Stimulated activated CD4-positive, alpha-beta T cell treated with anti-CD3 and anti-CD28 coated beads, TNF-alpha, amount 100 ng/mL, for 24 hours (primary cell): ENCODE results near the gene CDIPT.

Experiments used
- DNase-seq, 3 experiments: peaks; one replicate each; pipeline ENCODE4 v3.0.0-alpha.2; 2020; ENCODE audit warnings: low read depth in 3 of 3

Gene CDIPT

DNA sequence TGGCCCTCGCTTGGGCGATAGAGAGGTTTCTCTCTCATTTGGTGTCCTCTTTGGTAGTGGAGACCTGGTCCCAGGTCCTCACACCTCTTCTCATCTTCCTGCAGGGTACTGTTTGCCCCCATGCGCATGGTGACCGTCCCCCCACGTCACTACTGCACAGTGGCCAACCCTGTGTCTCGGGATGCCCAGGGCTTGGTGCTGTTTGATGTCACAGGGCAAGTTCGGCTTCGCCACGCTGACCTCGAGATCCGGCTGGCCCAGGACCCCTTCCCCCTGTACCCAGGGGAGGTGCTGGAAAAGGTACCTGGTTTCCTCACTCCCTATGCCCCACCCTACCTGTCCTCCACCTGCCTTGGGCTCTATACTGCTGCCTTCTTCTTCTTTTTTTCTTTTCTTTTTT is 32.3 kb downstream of the CDIPT start:
- DNase-seq: no peak

DNA sequence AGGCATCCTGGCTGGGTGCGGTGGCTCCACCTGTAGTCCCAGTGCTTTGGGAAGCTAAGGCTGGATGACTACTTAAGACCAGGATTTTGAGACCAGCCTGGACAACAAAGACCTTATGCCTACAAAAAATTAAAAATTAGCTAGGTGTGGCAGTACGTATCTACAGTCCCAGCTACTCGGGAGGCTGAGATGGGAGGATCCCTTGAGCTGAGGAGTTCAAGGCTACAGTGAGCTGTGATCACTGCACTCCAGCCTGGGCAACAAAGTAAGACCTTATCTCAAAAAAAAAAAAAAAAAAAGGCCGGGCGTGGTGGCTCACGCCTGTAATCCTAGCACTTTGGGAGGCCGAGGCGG is 36.7 kb downstream of the CDIPT start:
- DNase-seq: no peak

DNA sequence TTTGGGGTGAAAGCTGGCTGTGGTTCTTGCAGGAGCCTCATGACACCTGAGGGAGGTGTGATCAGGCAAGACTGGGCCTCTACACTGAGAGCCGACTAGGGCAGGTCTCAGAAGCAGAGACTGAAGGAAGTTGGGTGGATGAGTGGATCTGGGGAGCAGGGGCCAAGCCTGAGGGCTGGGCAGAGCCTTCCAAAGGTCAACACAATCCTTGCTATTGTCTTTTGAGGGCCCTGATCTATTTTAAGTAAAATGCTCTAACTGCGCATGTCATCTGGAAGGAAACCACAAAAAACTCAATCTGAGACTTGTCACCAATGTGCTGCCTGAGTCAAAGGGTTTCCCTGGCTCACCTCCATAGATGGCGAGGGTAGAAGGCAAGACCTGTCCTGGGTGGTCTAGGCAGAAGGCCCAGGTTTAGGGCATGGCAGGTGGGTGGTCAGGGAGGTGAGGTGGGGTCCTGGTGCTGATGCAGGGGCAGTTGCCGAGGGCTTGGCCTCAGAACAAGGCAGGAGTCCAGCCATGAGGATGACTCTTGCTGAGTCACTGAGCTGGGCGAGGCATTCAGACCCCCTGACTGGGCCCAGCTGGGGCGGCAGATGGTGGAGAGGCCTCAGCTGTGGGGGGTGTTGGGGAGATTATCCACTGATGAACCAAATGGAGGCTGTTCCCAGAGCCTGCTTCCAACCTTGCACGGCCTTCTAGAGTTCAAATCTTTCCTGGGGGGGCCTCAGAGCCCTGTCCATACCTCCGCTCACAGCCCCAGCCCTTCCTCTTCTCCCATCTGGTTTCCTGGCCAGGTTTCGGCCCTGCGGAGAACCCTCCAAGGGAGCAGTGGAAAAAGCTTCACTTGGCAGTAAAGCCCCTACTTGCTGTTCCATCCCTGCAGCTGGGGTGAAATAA is 37.6 kb downstream of the CDIPT start:
- peak in 1 of 3 experiments; percentile 50 for DNase-seq

DNA sequence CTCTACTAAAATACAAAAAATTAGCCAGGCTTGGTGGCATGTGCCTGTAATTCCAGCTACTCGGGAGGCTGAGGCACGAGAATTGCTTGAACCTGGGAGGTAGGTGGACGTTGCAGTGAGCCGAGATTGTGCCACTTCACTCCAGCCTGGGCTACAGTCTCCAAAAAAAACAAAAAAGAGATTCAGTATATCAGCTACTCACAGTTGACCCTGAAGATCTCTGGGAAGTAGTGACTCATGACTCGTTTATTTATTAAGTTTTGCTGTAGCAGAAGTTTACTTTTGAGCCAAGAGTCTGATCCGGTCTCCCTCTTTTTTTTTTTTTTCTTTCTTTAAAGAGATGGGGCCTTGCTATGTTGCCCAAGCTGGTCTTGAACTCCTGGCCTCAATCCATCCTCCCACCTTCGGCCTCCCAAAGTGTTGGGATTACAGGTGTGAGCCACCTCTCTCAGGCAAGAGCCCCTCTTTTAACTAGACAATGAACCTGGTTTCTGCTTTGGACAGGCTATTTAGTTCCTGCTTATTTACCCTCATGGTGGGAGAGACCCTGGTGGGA is 38.4 kb downstream of the CDIPT start:
- no peak for DNase-seq

DNA sequence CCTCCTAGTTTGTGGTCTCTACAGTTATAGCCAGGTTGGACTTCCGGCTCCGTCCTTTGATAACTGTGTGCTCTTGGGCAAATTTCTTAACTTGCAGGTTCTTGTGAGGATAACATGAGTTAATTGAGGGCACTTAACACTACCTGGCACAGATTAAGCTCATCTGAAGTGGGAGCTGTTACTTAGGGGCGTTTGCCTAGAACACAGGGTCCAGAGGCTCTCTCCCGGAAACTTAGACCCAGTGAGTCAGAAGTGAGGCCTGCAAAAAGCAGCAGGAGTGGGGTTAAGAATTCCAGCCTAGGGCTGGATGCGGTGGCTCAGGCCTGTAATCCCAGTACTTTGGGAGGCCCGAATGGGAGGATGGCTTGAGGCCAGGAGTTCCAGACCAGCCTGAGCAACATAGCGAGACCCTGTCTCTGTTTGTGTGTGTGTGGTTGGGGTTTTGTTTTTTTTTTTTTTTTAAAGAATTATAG is 41.3 kb downstream of the CDIPT start:
- no peak for DNase-seq

DNA sequence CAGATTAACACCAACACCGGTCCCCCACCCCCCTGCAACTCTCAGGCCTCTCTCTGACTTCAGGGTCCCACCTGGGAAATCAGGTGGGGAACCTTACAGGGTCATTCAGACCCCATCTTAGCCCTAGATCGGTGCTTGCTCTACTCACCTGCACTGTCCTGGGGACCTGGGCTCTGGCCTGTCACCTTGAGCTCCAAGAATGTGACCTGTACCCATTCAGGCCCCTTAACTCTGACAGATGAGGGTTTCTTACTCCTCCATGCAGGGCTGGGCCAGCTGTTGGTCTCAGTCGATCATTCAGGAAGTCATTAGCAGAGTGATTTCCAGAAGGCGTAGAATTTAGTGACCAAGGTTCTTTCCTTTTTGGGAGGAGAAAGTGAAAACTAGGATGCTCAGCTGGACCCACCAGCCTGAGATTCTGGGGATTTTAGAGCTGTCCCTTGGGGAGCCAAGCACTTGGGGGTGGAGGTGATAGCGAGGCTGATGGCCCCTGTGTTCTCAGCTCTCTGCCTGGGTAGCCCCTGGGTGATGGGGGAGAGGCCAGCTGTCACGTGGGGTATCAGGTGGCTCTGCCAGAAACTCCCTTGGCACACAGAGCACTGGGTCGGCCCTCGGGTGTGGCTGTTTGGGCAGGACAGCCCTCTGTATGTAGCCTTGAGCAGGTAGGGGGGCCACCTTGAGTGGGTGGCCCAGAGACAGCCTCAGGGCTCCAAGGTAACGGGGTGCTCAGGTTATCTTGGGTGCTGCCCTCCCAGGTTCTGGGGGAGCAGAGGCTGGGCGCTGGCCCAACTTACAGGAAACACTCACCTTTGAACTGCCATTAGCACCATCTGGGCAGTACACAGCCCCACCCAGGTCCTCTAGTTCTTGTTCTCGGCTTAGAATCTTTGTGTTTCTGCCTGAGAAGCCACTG is 42.0 kb downstream of the CDIPT start:
- peak in 1 of 3 experiments; percentile 46 for DNase-seq

DNA sequence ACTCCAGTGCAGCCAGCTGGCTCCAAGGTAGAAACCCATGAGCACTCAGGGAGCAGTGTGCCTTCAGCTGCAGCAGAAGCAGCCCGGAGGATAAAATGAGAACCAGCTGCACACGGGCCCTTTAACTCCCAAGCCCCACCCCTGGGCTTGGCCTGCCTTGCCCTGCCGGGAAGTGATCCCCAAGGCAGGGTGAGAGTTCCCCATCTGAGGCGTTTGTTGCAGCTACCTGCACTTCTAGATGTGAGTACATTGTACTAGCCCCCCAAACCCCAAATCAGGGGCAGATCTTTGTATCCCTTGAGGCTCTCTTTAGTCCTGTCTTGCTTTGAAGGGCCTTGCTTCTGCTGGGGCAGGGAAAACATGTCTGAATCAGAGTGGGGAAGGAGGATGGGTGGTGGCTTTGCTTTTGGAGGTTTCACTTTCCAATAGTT is 42.7 kb downstream of the CDIPT start, which contains the start of gene MVP:
Gene MVP, plus strand, starts transcription at position 192 of the 431 bp plus-strand sequence. CDS start 10,088 bp downstream, outside the sequence.
- peak in 1 of 3 experiments; percentile 57 for DNase-seq

DNA sequence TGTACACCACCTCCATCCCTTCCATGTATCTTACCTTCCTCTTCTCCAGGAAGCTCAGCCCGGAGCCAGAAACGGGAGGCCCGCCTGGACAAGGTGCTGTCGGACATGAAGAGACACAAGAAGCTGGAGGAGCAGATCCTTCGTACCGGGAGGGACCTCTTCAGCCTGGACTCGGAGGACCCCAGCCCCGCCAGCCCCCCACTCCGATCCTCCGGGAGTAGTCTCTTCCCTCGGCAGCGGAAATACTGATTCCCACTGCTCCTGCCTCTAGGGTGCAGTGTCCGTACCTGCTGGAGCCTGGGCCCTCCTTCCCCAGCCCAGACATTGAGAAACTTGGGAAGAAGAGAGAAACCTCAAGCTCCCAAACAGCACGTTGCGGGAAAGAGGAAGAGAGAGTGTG is 43.5 kb downstream of the CDIPT start:
- DNase-seq: no peak

DNA sequence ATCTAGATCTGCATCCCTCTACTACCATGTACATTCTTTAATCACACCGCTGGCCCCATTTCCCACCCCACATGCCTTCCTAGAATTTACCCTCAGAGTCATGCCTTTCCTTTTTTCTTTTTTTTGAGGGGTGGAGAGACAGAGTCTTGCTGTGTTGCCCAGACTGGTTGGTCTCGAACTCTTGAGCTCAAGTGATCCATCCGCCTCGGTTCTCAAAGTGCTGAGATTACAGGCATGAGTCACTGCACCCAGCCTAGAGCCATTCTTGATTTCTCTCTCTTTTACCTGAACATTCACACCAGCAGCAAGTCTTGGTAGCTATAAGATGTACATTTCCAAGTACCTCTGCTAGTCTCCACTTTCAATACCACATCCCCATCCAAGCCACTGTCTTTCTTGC is 44.9 kb downstream of the CDIPT start:
- DNase-seq: no peak

DNA sequence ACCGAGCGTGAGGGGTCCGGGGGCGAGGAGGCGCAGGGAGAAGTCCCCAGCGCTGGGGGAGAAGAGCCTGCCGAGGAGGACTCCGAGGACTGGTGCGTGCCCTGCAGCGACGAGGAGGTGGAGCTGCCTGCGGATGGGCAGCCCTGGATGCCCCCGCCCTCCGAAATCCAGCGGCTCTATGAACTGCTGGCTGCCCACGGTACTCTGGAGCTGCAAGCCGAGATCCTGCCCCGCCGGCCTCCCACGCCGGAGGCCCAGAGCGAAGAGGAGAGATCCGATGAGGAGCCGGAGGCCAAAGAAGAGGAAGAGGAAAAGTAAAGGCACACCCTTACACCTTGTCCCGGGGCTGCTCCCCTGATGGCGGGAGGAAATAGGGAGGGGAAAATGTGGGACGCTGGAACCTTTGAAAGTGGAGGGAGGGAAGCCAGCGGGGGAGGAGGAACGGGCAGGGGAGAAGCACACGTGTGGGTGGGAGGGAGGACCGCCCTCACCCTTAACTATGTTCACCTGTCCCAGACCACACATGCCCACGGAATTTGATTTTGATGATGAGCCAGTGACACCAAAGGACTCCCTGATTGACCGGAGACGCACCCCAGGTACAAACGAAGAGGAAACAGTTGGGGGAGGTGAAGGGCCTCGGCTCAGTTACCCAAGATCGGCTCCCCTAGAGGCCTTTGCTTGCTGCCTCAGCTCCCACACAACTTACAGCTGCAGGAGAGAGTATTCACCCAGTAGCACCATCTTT is 46.2 kb downstream of the CDIPT start:
- DNase-seq: peak in 1 of 3 experiments; percentile 76

DNA sequence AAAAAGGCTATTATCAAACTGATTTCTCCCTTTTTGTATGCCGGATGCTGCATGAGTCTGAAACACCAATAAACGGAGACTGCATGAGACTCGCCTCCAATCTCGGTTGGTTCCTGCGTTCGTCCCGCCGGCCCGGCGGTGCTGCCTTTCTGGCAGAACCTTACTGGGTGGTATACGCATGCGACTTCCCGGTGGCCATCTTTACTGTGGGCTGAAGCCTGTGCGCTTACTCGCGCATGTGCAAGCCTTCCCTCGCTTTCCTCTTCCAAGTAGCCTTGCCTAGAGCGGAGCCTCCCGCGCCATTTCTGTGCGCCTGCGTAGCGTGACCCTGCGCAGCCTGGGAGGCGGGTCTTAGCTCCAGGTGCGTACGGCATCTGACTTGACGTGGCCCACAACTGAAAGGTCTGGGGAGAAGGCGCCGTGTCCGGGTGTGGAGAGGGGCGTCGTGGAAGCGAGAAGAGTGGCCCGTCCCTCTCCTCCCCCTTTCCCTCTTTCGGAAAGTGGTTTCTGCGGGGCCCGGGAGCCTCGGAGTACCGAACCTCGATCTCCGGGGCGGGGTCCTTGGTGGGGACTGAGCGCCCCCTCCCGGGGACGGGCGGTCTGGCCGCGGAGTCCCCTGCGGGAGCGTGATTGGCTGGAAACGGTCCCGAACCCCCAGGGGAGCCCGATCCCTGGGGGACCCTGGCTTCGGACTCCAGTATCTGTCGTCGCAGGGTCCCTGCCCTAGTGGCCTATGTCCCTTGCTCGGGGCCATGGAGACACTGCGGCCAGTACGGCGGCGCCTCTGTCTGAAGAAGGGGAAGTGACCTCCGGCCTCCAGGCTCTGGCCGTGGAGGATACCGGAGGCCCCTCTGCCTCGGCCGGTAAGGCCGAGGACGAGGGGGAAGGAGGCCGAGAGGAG is 47.0 kb downstream of the CDIPT start, which contains the start of gene PAGR1:
Gene PAGR1, plus strand, starts transcription at position 360 of the 901 bp plus-strand sequence. Its CDS starts 374 bp downstream, at position 734.
- peak; percentile 95 to 99 (median 99) for DNase-seq

DNA sequence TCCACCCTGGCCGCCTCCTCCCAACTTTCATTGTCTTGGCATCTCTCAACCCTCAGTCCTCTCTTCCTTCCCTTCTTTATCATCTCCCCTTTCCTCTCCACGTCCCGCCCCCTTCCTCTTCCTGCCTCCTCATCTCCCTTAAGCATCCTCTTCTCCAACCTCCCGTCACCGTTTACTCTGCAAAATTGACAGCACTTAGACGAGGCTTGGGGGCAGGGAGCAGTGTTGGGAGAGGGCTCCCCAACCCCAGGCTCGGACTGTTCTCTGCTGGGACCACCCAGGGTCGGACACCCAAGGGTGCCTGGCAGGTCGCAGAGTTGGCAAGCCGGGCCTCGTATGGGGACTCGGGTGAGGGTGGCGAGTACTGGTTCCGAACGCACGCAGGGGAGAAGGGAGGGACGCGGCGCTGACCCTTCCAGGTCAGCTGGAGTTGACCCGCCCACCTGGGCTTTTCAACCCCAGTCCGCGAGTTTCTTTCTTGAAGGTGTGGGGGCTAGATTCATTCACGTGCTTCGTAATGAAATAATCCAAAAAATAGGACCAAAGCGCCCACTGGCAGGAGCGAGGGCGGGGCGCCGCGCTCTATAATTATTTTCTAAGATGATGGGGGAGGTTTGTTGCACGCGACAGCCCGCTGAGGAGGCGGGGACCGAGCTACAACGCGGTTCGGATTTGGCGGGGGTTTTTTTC is 47.8 kb downstream of the CDIPT start:
- peak in 1 of 3 experiments; percentile 53 for DNase-seq

DNA sequence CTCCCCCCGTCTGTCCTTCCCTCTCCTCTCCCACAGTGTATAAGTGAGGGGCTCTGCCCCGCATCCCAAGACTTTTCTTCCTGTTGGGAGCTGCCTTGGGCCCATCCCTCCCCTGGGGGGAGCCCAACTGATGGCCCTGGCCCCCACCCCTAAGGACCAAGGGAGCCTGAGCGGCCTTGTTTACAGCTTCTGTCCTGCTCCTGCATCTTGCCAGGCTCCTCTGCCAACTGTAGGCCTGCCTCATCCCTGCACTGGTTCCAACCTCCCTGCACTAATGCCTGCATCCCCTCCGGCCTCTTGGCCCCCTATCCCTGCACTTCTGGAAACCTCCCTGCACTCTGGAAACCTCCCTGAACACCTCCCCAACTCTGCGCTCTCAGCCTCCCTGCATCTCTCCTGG is 48.4 kb downstream of the CDIPT start:
- DNase-seq: no peak

DNA sequence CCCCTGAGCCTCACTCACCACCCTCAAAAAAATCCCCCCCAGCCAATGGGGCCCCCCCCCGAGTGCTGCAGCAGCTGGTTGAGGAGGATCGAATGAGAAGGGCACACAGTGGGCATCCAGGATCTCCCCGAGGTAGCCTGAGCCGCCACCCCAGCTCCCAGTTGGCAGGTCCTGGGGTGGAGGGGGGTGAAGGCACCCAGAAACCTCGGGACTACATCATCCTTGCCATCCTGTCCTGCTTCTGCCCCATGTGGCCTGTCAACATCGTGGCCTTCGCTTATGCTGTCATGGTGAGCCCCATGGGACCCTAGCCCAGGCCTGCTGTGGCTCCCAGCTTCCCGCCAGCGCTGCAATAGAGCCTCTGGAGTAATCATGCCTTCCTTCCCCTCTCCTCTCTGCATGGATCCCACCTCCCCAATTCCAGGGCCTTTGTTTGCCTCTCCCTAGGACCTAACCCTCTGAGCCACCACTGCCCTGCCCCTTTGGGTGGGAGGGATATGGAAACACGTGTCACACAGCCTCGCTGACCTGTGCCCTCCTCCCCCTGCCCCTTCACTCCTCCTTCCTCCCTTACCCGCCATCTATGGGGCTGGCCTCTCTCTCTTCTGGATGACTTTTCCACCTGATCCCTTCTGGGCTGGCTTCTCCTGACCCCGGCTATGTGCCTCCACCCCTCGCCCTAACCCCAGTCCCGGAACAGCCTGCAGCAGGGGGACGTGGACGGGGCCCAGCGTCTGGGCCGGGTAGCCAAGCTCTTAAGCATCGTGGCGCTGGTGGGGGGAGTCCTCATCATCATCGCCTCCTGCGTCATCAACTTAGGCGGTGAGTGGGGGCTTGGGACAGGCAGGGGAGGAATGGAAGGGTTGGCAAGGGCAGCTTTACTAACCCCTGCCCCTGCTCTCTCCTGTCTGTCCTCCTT is 49.1 kb downstream of the CDIPT start:
- DNase-seq: no peak

DNA sequence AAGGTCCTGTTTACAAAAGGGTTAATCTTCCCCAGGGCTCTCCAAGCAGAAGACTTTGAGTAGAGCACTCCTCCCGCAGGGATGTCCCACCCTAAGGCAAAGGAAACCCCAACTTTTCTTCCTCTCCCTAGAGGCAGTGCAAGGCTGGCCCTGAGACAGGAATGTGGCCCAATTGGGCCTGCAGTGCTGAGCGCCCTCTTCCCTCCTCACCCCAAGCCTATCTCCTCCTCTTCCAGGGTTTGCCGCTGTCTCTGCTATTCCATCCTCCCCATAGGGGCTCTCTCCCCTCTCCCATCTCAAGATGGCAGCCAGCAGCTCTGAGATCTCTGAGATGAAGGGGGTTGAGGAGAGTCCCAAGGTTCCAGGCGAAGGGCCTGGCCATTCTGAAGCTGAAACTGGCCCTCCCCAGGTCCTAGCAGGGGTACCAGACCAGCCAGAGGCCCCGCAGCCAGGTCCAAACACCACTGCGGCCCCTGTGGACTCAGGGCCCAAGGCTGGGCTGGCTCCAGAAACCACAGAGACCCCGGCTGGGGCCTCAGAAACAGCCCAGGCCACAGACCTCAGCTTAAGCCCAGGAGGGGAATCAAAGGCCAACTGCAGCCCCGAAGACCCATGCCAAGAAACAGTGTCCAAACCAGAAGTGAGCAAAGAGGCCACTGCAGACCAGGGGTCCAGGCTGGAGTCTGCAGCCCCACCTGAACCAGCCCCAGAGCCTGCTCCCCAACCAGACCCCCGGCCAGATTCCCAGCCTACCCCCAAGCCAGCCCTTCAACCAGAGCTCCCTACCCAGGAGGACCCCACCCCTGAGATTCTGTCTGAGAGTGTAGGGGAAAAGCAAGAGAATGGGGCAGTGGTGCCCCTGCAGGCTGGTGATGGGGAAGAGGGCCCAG is 50.0 kb downstream of the CDIPT start:
- DNase-seq: no peak

DNA sequence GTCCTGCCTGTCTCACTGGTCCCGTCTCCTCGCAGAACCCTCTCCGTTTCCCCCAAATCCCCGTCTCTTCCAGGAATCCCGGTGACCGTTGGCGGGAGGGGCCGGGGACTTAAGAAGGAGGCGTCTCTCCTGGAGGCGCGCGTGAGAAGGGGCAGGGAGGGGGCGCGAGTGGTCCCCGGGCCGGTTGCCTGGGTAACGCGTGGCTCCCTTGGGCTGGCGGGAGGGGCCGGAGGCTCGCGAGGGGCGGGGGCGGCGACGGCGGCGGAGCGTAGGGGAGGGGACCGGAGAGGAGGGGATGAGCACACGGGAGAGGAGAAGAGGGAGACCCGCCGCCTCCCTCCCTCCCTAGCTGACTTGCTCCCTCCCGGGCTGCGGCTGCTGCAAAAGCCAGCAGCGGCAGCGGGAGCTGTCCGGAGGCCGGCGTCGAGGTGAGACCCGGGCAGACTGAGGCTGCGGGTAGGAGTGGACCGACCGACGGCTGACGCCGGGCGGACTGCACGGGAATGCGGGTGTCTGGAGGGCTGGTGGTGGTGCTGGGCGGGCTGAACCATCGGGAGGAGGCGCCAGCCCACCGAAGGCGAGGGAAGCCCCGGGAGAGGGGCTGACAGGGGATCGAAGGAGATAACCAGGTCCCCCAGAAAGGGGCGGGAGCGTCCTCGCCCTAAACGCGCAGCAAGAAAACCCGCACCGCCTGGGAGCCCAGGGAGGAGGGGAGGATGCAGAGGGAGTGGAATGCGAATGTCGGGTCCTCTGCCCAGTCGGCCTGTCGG is 50.9 kb downstream of the CDIPT start, which contains the start of gene PRRT2:
Gene PRRT2, plus strand, starts transcription at position 298 of the 770 bp plus-strand sequence. CDS start 862 bp downstream, outside the sequence.
- DNase-seq: peak in 1 of 3 experiments; percentile 63
